GM23248 (cell line): Measurements from ENCODE around the gene MPDZ. TPM values are rescaled to one million over a fixed set of nuclear protein-coding genes. Genes with fewer than 3 reads are reported as not detected.

Experiments
- DNase-seq: peaks from one replicate; pipeline ENCODE4 v3.0.0-alpha.2; 2015
- H2AFZ ChIP-seq: fragments of 200-600 bp; sonication (generic); 2 replicates; pipeline ENCODE4 v1.6.1; 2016; ENCODE audit warnings: antibody characterized with exemption
- H3F3A ChIP-seq: fragments of 200-600 bp; sonication (generic); 2 replicates; pipeline ENCODE4 v1.6.1; 2016; ENCODE audit warnings: mild to moderate bottlenecking, antibody characterized with exemption, mixed run types; ENCODE audit not compliant: insufficient read depth
- H3K27ac ChIP-seq: fragments of 200-600 bp; sonication (generic); 2 replicates; pipeline ENCODE4 v1.5.1; 2016; ENCODE audit warnings: mild to moderate bottlenecking
- H3K27me3 ChIP-seq: fragments of 200-600 bp; sonication (generic); replicated peaks from 2 replicates; pipeline ENCODE4 v1.6.1; 2016; ENCODE audit warnings: mild to moderate bottlenecking; ENCODE audit not compliant: insufficient read depth
- H3K36me3 ChIP-seq: fragments of 200-600 bp; sonication (generic); 2 replicates; pipeline ENCODE4 v1.6.1; 2016; ENCODE audit warnings: low read depth, mild to moderate bottlenecking
- H3K4me1 ChIP-seq: fragments of 200-600 bp; sonication (generic); 2 replicates; pipeline ENCODE4 v1.6.1; 2016; ENCODE audit warnings: mild to moderate bottlenecking; ENCODE audit not compliant: insufficient read depth
- H3K4me2 ChIP-seq: fragments of 200-600 bp; sonication (generic); one replicate; pipeline ENCODE4 v1.6.1; 2016; ENCODE audit warnings: mild to moderate bottlenecking; ENCODE audit not compliant: unreplicated experiment
- H3K4me3 ChIP-seq: fragments of 200-600 bp; sonication (generic); 2 replicates; pipeline ENCODE4 v1.5.1; 2016; ENCODE audit warnings: mild to moderate bottlenecking
- H3K79me2 ChIP-seq: fragments of 200-600 bp; sonication (generic); 2 replicates; pipeline ENCODE4 v1.6.1; 2016; ENCODE audit warnings: mild to moderate bottlenecking; ENCODE audit not compliant: insufficient read depth
- H3K9ac ChIP-seq: fragments of 200-600 bp; sonication (generic); 2 replicates; pipeline ENCODE4 v1.6.1; 2016; ENCODE audit warnings: mild to moderate bottlenecking
- H3K9me2 ChIP-seq: fragments of 200-600 bp; sonication (generic); 2 replicates; pipeline ENCODE4 v1.6.1; 2016; ENCODE audit warnings: mixed run types, mild to moderate bottlenecking, moderate library complexity; ENCODE audit not compliant: insufficient read depth
- H3K9me3 ChIP-seq: fragments of 200-600 bp; sonication (generic); one replicate; pipeline ENCODE4 v1.6.1; 2017; ENCODE audit warnings: low read depth
- H4K20me1 ChIP-seq: fragments of 200-600 bp; sonication (generic); 2 replicates; pipeline ENCODE4 v1.6.0; 2016; ENCODE audit not compliant: insufficient read depth
- EZH2 ChIP-seq: fragments of 200-600 bp; sonication (generic); IDR thresholded peaks from 2 replicates; pipeline ENCODE4 v1.6.1; 2018; ENCODE audit warnings: antibody characterized with exemption, mild to moderate bottlenecking; ENCODE audit not compliant: insufficient read depth, poor library complexity, severe bottlenecking
- EZH2phosphoT487 ChIP-seq: fragments of 200-600 bp; sonication (generic); IDR thresholded peaks from 2 replicates; pipeline ENCODE4 v1.6.1; 2018; ENCODE audit warnings: antibody characterized with exemption, moderate library complexity, mild to moderate bottlenecking, low read depth; ENCODE audit not compliant: insufficient read depth
- WGBS, 2 experiments: methylation state at CpG; one replicate each; pipeline ENCODE4 v1.1.6; 2015 to 2017; ENCODE audit warnings: low lambda C conversion rate in 2 of 2, low coverage in 1 of 2; ENCODE audit errors: missing lambda C conversion rate in 2 of 2; 5-methylcytosine and 5-hydroxymethylcytosine counted together
- in situ Hi-C: fragments of 300-500 bp; cut with MboI; formaldehyde crosslinking; loops from 2 replicates; pipeline ENCODE4 v1.15.0; 2020
- polyA plus RNA-seq: library from polyadenylated mRNA; unstranded; fragments of >200 nt; fragmentation: Nextera tagmentation; extraction: Ambion mirVana; gene quantifications from 2 replicates; pipeline ENCODE4 v1.2.1, GENCODE V29; 2016
- total RNA-seq: library from RNA; depleted of rRNA; stranded (reverse); fragments of >200 nt; shearing (Covaris generic); gene quantifications from 2 replicates; pipeline ENCODE4 v1.2.3, GENCODE V29; 2014

MPDZ gene
- total and polyA plus RNA-seq, 2 experiments from 2014 or later, result 17.2 to 31.9 TPM

GRCh38 chr9:13131416-13131815, 148.1 kb downstream of the MPDZ start:
- TF ChIP-seq EZH2phosphoT487 (no peak), EZH2 (no peak)

GRCh38 chr9:13128266-13128860, 151.1 kb downstream of the MPDZ start:
- H3K4me3 ChIP-seq, result no peak overlapping the region
- no peaks in the 10 kb centered on the region for H3F3A ChIP-seq
- peaks cover 36% of the 10 kb centered on the region for H3K36me3 ChIP-seq
- no peaks in the 10 kb centered on the region for H3K27me3 ChIP-seq
- peaks cover 8% of the 10 kb centered on the region; the same call in 1 of the 2 replicates for H3K4me1 ChIP-seq
- no peaks in the 10 kb centered on the region for H4K20me1 ChIP-seq
- TF ChIP-seq EZH2 (no peak), EZH2phosphoT487 (no peak)
- H3K9ac ChIP-seq, result no peak overlapping the region
- in situ Hi-C loops, result no loop called here
- H3K79me2 ChIP-seq, result no peaks in the 10 kb centered on the region
- no peaks in the 10 kb centered on the region; the same call in 1 of the 2 replicates for H3K9me2 ChIP-seq
- H3K9me3 ChIP-seq, result no peaks in the 10 kb centered on the region
- H3K4me2 ChIP-seq, result no peak overlapping the region
- 42 to 52% methylated on average over 1 of the region's 1 CpG for WGBS, 2 experiments
- no peak overlapping the region for H3K27ac ChIP-seq
- peak; percentile 49 for DNase-seq
- no peak overlapping the region for H2AFZ ChIP-seq

More at GRCh38 chr9:13131416-13131815, 148.1 kb downstream of the MPDZ start:
- no peaks in the 10 kb centered on the region for H3K79me2 ChIP-seq
- H3K9me2 ChIP-seq, result no peaks in the 10 kb centered on the region; the same call in 1 of the 2 replicates
- peaks cover 8% of the 10 kb centered on the region; the same call in 1 of the 2 replicates for H3K4me1 ChIP-seq
- no peaks in the 10 kb centered on the region for H3F3A ChIP-seq
- no peak overlapping the region for H2AFZ ChIP-seq
- H3K36me3 ChIP-seq, result peaks cover 27% of the 10 kb centered on the region
- no peak overlapping the region for H3K9ac ChIP-seq
- H4K20me1 ChIP-seq, result no peaks in the 10 kb centered on the region
- WGBS, 2 experiments, result 96 to 98% methylated on average over 6 of the region's 6 CpGs
- no peaks in the 10 kb centered on the region for H3K9me3 ChIP-seq
- H3K27me3 ChIP-seq, result no peaks in the 10 kb centered on the region
- no peak overlapping the region for H3K27ac ChIP-seq
- H3K4me3 ChIP-seq, result no peak overlapping the region
- in situ Hi-C loops, result no loop called here
- H3K4me2 ChIP-seq, result no peak overlapping the region
- DNase-seq, result no peak

DNA sequence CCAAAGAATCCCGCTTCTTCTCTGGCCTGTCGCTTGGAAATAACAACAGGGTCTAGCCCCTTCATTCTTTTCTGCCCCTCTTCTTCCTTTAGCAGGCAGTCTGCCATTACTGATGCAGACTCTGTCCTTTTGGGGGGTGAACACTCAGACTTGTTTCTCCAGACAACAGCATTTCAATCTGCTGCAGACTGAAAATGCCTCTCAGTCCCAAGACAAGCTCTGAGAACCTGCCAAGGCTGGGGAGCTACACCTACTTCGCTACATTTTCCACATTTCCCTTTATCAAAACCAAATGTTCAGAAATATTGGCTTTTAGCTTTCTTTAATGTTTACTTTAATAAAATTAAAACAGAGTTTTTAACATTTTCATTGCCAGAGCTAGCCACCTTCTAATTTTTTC, 152.4 kb downstream of the MPDZ start:
- Histone ChIP-seq H3K9ac (no peak overlapping the region), H3K27me3 (no peaks in the 10 kb centered on the region), H3K9me3 (no peaks in the 10 kb centered on the region), H3K4me2 (no peak overlapping the region), H3K9me2 (no peaks in the 10 kb centered on the region; the same call in 1 of the 2 replicates), H3K79me2 (no peaks in the 10 kb centered on the region), H4K20me1 (no peaks in the 10 kb centered on the region), H2AFZ (no peak overlapping the region), H3F3A (no peaks in the 10 kb centered on the region), H3K4me1 (peaks cover 8% of the 10 kb centered on the region; the same call in 1 of the 2 replicates), H3K4me3 (no peak overlapping the region), H3K36me3 (peaks cover 35% of the 10 kb centered on the region), H3K27ac (no peak overlapping the region)
- DNase-seq, result no peak
- in situ Hi-C loops, result no loop called here
- TF ChIP-seq EZH2phosphoT487 (no peak), EZH2 (no peak)
- 52 to 54% methylated on average over 3 of the region's 3 CpGs for WGBS, 2 experiments

GRCh38 chr9:13125261-13125660, 154.2 kb downstream of the MPDZ start:
- TF ChIP-seq EZH2phosphoT487, result no peak
- no peak for TF ChIP-seq EZH2
- Histone ChIP-seq H3K27me3 (no peaks in the 10 kb centered on the region), H3K9me3 (no peaks in the 10 kb centered on the region), H3K4me2 (no peak overlapping the region), H3F3A (no peaks in the 10 kb centered on the region), H3K4me1 (peaks cover 8% of the 10 kb centered on the region; the same call in 1 of the 2 replicates), H3K4me3 (no peak overlapping the region), H2AFZ (no peak overlapping the region), H3K36me3 (peaks cover 33% of the 10 kb centered on the region), H3K79me2 (no peaks in the 10 kb centered on the region), H3K9ac (no peak overlapping the region), H4K20me1 (no peaks in the 10 kb centered on the region), H3K27ac (no peak overlapping the region), H3K9me2 (no peaks in the 10 kb centered on the region; the same call in 1 of the 2 replicates)
- DNase-seq, result no peak
- in situ Hi-C loops, result no loop called here
